K562 (cell line): ENCODE results near the gene SEMA4G. TPM values are rescaled to one million over a fixed set of nuclear protein-coding genes. Genes with fewer than 3 reads are reported as not detected.

Experiments
- ATF7 ChIP-seq: fragments of 450-650 bp; IDR thresholded peaks from 2 replicates; pipeline ENCODE4 v1.7.1; 2014; ENCODE audit warnings: mild to moderate bottlenecking, moderate library complexity
- CREB1 ChIP-seq, 2 experiments: sonication (generic) in 1 of 2; formaldehyde crosslinking in 1 of 2; IDR thresholded peaks; 2 replicates each; pipeline versions ENCODE4 v1.6.1 to v1.8.0; 2012 to 2022; ENCODE audit warnings: inconsistent platforms in 1 of 2, mild to moderate bottlenecking in 1 of 2, missing genetic modification reagents in 1 of 2, moderate library complexity in 1 of 2
- FOXA3 ChIP-seq, 2 experiments: fragments of 450-650 bp in 1 of 2; sonication (generic) in 1 of 2; formaldehyde crosslinking; IDR thresholded peaks in 1 of 2; conservative IDR thresholded peaks in 1 of 2; 2 replicates each; pipeline versions ENCODE4 v1.4.0 to v1.8.0; 2020 to 2022; ENCODE audit warnings: mild to moderate bottlenecking in 2 of 2, missing genetic modification reagents in 1 of 2
- MAZ ChIP-seq, 2 experiments: fragments of 450-650 bp in 1 of 2; sonication (generic) in 1 of 2; formaldehyde crosslinking; IDR thresholded peaks in 1 of 2; conservative IDR thresholded peaks in 1 of 2; 2 replicates each; pipeline versions ENCODE4 v1.4.0 to v1.5.0; 2020; ENCODE audit warnings: mild to moderate bottlenecking in 1 of 2, missing genetic modification reagents in 1 of 2
- NCOA6 ChIP-seq: fragments of 450-650 bp; IDR thresholded peaks from 2 replicates; pipeline ENCODE4 v1.6.1; 2017; ENCODE audit warnings: mild to moderate bottlenecking
- PCBP1 ChIP-seq: fragments of 200-400 bp; formaldehyde crosslinking; IDR thresholded peaks from 2 replicates; pipeline ENCODE4 v1.6.1; 2018; ENCODE audit warnings: mild to moderate bottlenecking, low read depth, low read length; ENCODE audit not compliant: poor library complexity, severe bottlenecking
- PHF8 ChIP-seq: fragments of 200-600 bp; sonication (generic); IDR thresholded peaks from 2 replicates; pipeline ENCODE4 v1.6.1; 2012; ENCODE audit warnings: mixed run types, mild to moderate bottlenecking, inconsistent platforms, low read length, moderate library complexity, borderline replicate concordance
- SAFB ChIP-seq: fragments of 200-400 bp; formaldehyde crosslinking; IDR thresholded peaks from 2 replicates; pipeline ENCODE4 v1.6.1; 2017; ENCODE audit warnings: low read depth, low read length, borderline replicate concordance
- TGIF2 ChIP-seq: sonication (generic); formaldehyde crosslinking; IDR thresholded peaks from 2 replicates; pipeline ENCODE4 v1.8.1; 2022; ENCODE audit warnings: mild to moderate bottlenecking, missing genetic modification reagents, moderate library complexity
- ZNF274 ChIP-seq: IDR thresholded peaks from 2 replicates; pipeline ENCODE4 v1.6.1; 2011; ENCODE audit warnings: low read depth, mild to moderate bottlenecking, low read length, moderate library complexity, borderline replicate concordance
- ZNF583 ChIP-seq: fragments of 250-450 bp; sonication (Bioruptor Pico); IDR thresholded peaks from 2 replicates; pipeline ENCODE4 v1.4.0; 2020
- polyA plus RNA-seq, 8 experiments: library from polyadenylated mRNA; depleted of rRNA in 4 of 8; stranded (reverse) in 5 of 8; unstranded in 3 of 8; fragments of >200 nt; fragmentation: Nextera tagmentation in 2 of 8; fragmentation: Illumina TruSeq in 1 of 8; extraction: Ambion mirVana in 2 of 8; extraction: Trizol in 1 of 8; gene quantifications; 2 replicates each; pipeline versions ENCODE4 v1.2.1 to v1.2.3, GENCODE V29; 2011 to 2014; ENCODE audit warnings: inconsistent platforms in 1 of 8, missing spikeins in 1 of 8
- total RNA-seq, 7 experiments: library from RNA; depleted of rRNA in 6 of 7; stranded (reverse); fragments of >200 nt in 6 of 7; fragmentation: Illumina TruSeq in 2 of 7; extraction: Trizol in 2 of 7; gene quantifications; 2 replicates each; pipeline versions ENCODE4 v1.2.1 to v1.2.3, GENCODE V29; 2011 to 2021; ENCODE audit warnings: low replicate concordance in 1 of 7
- TF ChIP-seq, protein P1 (sequence below): sonication (generic); formaldehyde crosslinking; IDR thresholded peaks from 2 replicates; pipeline ENCODE4 v1.8.0; 2022; ENCODE audit warnings: mild to moderate bottlenecking, missing genetic modification reagents
- TF ChIP-seq, protein P2 (sequence below), 2 experiments: fragments of 450-650 bp; conservative IDR thresholded peaks; 2 replicates each; pipeline ENCODE4 v1.6.1; 2017; ENCODE audit warnings: mild to moderate bottlenecking in 2 of 2, moderate library complexity in 2 of 2
- TF ChIP-seq, protein P3 (sequence below), 2 experiments: fragments of 250-450 bp in 1 of 2; fragments of 450-650 bp in 1 of 2; sonication (Bioruptor Pico) in 1 of 2; IDR thresholded peaks; 2 replicates each; pipeline versions ENCODE4 v1.6.1 to v1.8.0; 2016 to 2021; ENCODE audit warnings: mild to moderate bottlenecking in 2 of 2, moderate library complexity in 2 of 2, missing compliant biosample characterization in 1 of 2, missing genetic modification characterization in 1 of 2
- TF ChIP-seq, protein P4 (sequence below): fragments of 250-450 bp; sonication (Bioruptor Pico); IDR thresholded peaks from 2 replicates; pipeline ENCODE4 v1.4.0; 2020; ENCODE audit warnings: mild to moderate bottlenecking

Gene SEMA4G
- total and polyA plus RNA-seq, 9 of the 15 experiments (the other 6 are each of a cell fraction or from before 2014, with no cell fraction given) = 0.40 to 7.8 (median 1.8) TPM

DNA sequence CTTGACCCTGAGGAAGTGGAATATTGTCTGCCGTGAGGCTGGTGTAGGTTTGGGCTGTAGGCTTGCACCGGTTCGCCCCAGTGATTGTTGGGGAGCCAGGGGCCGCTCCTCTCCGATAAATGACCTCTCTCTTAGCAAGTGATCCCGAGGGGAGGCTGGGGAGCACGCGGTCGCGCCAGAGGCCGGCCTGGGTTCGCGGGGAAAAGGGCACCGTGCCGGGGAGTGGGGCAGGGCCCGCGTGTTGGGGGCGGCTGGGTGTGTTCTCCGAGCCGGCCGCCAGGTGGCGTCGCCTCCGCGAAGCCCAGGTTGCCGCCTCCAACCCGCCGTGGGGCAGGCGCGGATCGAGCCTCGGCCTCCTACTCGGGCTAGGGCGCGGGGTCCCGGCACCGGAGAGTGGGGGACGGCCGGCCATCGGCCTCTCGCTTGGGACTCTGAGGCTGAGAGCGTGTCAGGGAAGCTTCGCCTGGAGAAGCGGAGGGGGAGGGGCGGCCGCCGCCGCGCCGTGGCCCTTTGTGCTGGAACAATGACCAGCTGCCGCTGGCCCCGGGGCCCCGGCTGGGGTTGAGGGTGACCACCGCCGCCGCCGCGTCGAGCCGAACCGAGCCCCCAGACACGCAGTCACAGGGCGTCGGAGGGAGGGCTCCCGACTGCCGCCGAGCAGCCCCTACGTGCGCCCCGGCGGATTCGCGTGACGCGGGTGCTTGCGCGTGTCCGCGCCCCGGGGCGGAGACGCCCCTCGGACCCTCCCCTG, 29.9 kb downstream of the SEMA4G start (continued):
- TF ChIP-seq, protein P1, sequence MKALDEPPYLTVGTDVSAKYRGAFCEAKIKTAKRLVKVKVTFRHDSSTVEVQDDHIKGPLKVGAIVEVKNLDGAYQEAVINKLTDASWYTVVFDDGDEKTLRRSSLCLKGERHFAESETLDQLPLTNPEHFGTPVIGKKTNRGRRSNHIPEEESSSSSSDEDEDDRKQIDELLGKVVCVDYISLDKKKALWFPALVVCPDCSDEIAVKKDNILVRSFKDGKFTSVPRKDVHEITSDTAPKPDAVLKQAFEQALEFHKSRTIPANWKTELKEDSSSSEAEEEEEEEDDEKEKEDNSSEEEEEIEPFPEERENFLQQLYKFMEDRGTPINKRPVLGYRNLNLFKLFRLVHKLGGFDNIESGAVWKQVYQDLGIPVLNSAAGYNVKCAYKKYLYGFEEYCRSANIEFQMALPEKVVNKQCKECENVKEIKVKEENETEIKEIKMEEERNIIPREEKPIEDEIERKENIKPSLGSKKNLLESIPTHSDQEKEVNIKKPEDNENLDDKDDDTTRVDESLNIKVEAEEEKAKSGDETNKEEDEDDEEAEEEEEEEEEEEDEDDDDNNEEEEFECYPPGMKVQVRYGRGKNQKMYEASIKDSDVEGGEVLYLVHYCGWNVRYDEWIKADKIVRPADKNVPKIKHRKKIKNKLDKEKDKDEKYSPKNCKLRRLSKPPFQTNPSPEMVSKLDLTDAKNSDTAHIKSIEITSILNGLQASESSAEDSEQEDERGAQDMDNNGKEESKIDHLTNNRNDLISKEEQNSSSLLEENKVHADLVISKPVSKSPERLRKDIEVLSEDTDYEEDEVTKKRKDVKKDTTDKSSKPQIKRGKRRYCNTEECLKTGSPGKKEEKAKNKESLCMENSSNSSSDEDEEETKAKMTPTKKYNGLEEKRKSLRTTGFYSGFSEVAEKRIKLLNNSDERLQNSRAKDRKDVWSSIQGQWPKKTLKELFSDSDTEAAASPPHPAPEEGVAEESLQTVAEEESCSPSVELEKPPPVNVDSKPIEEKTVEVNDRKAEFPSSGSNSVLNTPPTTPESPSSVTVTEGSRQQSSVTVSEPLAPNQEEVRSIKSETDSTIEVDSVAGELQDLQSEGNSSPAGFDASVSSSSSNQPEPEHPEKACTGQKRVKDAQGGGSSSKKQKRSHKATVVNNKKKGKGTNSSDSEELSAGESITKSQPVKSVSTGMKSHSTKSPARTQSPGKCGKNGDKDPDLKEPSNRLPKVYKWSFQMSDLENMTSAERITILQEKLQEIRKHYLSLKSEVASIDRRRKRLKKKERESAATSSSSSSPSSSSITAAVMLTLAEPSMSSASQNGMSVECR (CRISPR knock-in tag) = peak; percentile 59
- TF ChIP-seq ZNF274 (no peak), SAFB (peak; percentile 86), PHF8 (peak; percentile 74; the same call in 1 of the 2 replicates), CREB1 (IDR thresholded peaks at IDR 0.05) (peak; percentile 62; the same call in 1 of the 2 replicates), CREB1 (CRISPR knock-in tag; IDR thresholded peaks at IDR 0.05) (peak; percentile 64; the same call in 1 of the 2 replicates), MAZ (CRISPR knock-in tag; conservative IDR thresholded peaks at IDR 0.05 in 1 of 2, IDR thresholded peaks at IDR 0.05 in 1 of 2) (peak; percentile 76 to 90), FOXA3 (CRISPR knock-in tag; conservative IDR thresholded peaks at IDR 0.05 in 1 of 2, IDR thresholded peaks at IDR 0.05 in 1 of 2) (0 out of 4 replicates have a peak, but pooled peaks of 1 of the 2 experiments have one; percentile 50), NCOA6 (0 out of 2 replicates have a peak, but pooled peaks have one; percentile 48), ATF7 (peak; percentile 39; the same call in 1 of the 2 replicates), PCBP1 (no peak), TGIF2 (CRISPR knock-in tag) (no peak), ZNF583 (CRISPR knock-in tag) (peak; percentile 71; the same call in 1 of the 2 replicates)
- TF ChIP-seq, protein P2, sequence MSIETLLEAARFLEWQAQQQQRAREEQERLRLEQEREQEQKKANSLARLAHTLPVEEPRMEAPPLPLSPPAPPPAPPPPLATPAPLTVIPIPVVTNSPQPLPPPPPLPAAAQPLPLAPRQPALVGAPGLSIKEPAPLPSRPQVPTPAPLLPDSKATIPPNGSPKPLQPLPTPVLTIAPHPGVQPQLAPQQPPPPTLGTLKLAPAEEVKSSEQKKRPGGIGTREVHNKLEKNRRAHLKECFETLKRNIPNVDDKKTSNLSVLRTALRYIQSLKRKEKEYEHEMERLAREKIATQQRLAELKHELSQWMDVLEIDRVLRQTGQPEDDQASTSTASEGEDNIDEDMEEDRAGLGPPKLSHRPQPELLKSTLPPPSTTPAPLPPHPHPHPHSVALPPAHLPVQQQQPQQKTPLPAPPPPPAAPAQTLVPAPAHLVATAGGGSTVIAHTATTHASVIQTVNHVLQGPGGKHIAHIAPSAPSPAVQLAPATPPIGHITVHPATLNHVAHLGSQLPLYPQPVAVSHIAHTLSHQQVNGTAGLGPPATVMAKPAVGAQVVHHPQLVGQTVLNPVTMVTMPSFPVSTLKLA (conservative IDR thresholded peaks at IDR 0.05) = peak; percentile 56 to 72
- TF ChIP-seq, protein P3, sequence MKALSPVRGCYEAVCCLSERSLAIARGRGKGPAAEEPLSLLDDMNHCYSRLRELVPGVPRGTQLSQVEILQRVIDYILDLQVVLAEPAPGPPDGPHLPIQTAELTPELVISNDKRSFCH (CRISPR knock-in tag; IDR thresholded peaks at IDR 0.05) = no peak
- TF ChIP-seq, protein P3 (tag; IDR thresholded peaks at IDR 0.05) = peak; percentile 34; the same call in 1 of the 2 replicates
- TF ChIP-seq, protein P4, sequence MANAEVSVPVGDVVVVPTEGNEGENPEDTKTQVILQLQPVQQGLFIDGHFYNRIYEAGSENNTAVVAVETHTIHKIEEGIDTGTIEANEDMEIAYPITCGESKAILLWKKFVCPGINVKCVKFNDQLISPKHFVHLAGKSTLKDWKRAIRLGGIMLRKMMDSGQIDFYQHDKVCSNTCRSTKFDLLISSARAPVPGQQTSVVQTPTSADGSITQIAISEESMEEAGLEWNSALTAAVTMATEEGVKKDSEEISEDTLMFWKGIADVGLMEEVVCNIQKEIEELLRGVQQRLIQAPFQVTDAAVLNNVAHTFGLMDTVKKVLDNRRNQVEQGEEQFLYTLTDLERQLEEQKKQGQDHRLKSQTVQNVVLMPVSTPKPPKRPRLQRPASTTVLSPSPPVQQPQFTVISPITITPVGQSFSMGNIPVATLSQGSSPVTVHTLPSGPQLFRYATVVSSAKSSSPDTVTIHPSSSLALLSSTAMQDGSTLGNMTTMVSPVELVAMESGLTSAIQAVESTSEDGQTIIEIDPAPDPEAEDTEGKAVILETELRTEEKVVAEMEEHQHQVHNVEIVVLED (CRISPR knock-in tag) = peak; percentile 17; the same call in 1 of the 2 replicates
